Stomach (tissue), 4 donors: ENCODE measurements around the gene TENM4.

ENCODE experiments used
- EP300 ChIP-seq: sonication (generic); formaldehyde crosslinking; IDR thresholded peaks from one replicate; pipeline ENCODE4 v1.6.1; 2017; ENCODE audit warnings: antibody characterized with exemption
- POLR2A ChIP-seq, 4 donors: fragments of 450-650 bp; IDR thresholded peaks; one replicate each; pipeline ENCODE4 v1.6.1; 2016; ENCODE audit warnings: antibody characterized with exemption in 4 of 4, control low read depth in 2 of 4, mild to moderate bottlenecking in 1 of 4, moderate library complexity in 1 of 4
- POLR2AphosphoS5 ChIP-seq, 3 donors: sonication (generic); formaldehyde crosslinking; IDR thresholded peaks; one replicate each; pipeline ENCODE4 v1.6.1; 2016; ENCODE audit warnings: antibody characterized with exemption in 3 of 3
- TF ChIP-seq, protein P1 (sequence below), 7 experiments: fragments of 450-650 bp in 4 of 7; fragments of 200-600 bp in 3 of 7; sonication (generic) in 3 of 7; IDR thresholded peaks; one replicate each; pipeline ENCODE4 v1.5.1; 2016 to 2019; ENCODE audit warnings: antibody characterized with exemption in 7 of 7, control low read depth in 2 of 7, mild to moderate bottlenecking in 1 of 7

DNA sequence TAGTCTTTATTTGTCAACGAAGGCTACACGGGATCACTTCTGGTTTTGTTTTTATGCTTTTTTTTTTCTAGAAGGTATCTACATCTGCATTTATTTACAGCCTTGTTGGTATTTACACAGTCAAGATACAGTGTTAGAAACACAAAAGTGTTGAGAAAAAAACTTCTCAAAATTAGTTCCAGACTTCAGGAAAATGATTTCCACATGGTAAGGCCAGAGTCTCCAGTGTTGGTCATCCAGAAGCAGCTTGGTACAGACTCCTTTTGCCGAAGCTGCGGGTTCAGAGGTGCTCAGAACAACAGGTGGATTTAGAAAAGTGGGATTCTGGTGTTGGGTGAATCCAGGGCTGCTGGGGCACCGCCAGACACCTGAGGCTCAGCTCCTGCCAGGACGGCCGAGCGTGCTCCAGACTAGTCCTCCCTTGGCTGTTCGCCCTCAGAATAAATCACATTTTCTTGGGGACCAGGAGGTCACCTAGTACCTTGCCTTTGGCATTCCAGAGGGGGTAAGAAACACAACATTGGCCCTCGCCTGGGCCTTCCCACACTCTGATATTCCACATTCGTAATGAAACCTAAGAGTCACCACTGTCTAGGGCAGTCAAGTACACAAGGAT is 787.4 kb downstream of the TENM4 start:
- TF ChIP-seq, protein P1, sequence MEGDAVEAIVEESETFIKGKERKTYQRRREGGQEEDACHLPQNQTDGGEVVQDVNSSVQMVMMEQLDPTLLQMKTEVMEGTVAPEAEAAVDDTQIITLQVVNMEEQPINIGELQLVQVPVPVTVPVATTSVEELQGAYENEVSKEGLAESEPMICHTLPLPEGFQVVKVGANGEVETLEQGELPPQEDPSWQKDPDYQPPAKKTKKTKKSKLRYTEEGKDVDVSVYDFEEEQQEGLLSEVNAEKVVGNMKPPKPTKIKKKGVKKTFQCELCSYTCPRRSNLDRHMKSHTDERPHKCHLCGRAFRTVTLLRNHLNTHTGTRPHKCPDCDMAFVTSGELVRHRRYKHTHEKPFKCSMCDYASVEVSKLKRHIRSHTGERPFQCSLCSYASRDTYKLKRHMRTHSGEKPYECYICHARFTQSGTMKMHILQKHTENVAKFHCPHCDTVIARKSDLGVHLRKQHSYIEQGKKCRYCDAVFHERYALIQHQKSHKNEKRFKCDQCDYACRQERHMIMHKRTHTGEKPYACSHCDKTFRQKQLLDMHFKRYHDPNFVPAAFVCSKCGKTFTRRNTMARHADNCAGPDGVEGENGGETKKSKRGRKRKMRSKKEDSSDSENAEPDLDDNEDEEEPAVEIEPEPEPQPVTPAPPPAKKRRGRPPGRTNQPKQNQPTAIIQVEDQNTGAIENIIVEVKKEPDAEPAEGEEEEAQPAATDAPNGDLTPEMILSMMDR (IDR thresholded peaks at IDR 0.05): no peak
- TF ChIP-seq POLR2A (IDR thresholded peaks at IDR 0.05) (no peak), POLR2AphosphoS5 (IDR thresholded peaks at IDR 0.05) (no peak), EP300 (no peak)
